Neural cell (in vitro differentiated cells): Measurements from ENCODE around the gene GNG12.

Experiments
- CTCF ChIP-seq: fragments of 450-650 bp; IDR thresholded peaks from 2 replicates; pipeline ENCODE4 v1.5.1; 2014; ENCODE audit warnings: antibody characterized with exemption, mild to moderate bottlenecking, moderate library complexity; ENCODE audit not compliant: poor library complexity, severe bottlenecking
- EP300 ChIP-seq: fragments of 450-650 bp; conservative IDR thresholded peaks from 2 replicates; pipeline ENCODE4 v1.6.1; 2014; ENCODE audit warnings: antibody characterized with exemption, mild to moderate bottlenecking, moderate library complexity; ENCODE audit not compliant: poor library complexity, severe bottlenecking
- EZH2 ChIP-seq: fragments of 200-600, 300-800 bp; shearing (Covaris generic), sonication (generic); IDR thresholded peaks from 2 replicates; pipeline ENCODE4 v1.6.1; 2014; ENCODE audit warnings: antibody characterized with exemption, low read length, borderline replicate concordance, mild to moderate bottlenecking; ENCODE audit not compliant: insufficient read depth, poor library complexity, severe bottlenecking
- MXI1 ChIP-seq: fragments of 450-650 bp; conservative IDR thresholded peaks from 2 replicates; pipeline ENCODE4 v1.6.1; 2014; ENCODE audit warnings: antibody characterized with exemption, mild to moderate bottlenecking; ENCODE audit not compliant: poor library complexity, severe bottlenecking
- POLR2AphosphoS5 ChIP-seq: IDR thresholded peaks from 2 replicates; pipeline ENCODE4 v1.6.1; 2012
- RAD21 ChIP-seq: fragments of 450-650 bp; conservative IDR thresholded peaks from 2 replicates; pipeline ENCODE4 v1.6.1; 2014; ENCODE audit warnings: antibody characterized with exemption, mild to moderate bottlenecking, moderate library complexity
- SMC3 ChIP-seq: fragments of 450-650 bp; conservative IDR thresholded peaks from 2 replicates; pipeline ENCODE4 v1.6.1; 2014; ENCODE audit warnings: antibody characterized with exemption, mild to moderate bottlenecking, moderate library complexity; ENCODE audit not compliant: poor library complexity
- TF ChIP-seq, protein P1 (sequence below): IDR thresholded peaks from 2 replicates; pipeline ENCODE4 v1.6.1; 2012; ENCODE audit warnings: borderline replicate concordance

- TF ChIP-seq POLR2AphosphoS5 (no peak), CTCF (no peak), RAD21 (no peak), SMC3 (no peak), EP300 (no peak), EZH2 (no peak), MXI1 (no peak)
- TF ChIP-seq, protein P1, sequence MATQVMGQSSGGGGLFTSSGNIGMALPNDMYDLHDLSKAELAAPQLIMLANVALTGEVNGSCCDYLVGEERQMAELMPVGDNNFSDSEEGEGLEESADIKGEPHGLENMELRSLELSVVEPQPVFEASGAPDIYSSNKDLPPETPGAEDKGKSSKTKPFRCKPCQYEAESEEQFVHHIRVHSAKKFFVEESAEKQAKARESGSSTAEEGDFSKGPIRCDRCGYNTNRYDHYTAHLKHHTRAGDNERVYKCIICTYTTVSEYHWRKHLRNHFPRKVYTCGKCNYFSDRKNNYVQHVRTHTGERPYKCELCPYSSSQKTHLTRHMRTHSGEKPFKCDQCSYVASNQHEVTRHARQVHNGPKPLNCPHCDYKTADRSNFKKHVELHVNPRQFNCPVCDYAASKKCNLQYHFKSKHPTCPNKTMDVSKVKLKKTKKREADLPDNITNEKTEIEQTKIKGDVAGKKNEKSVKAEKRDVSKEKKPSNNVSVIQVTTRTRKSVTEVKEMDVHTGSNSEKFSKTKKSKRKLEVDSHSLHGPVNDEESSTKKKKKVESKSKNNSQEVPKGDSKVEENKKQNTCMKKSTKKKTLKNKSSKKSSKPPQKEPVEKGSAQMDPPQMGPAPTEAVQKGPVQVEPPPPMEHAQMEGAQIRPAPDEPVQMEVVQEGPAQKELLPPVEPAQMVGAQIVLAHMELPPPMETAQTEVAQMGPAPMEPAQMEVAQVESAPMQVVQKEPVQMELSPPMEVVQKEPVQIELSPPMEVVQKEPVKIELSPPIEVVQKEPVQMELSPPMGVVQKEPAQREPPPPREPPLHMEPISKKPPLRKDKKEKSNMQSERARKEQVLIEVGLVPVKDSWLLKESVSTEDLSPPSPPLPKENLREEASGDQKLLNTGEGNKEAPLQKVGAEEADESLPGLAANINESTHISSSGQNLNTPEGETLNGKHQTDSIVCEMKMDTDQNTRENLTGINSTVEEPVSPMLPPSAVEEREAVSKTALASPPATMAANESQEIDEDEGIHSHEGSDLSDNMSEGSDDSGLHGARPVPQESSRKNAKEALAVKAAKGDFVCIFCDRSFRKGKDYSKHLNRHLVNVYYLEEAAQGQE, result no peak
Observed at GRCh38 chr1:67724928-67725560, 108.2 kb downstream of the GNG12 start.
